ENCODE results near the gene MINDY4B. TPM values are rescaled to one million over a fixed set of nuclear protein-coding genes. Genes with fewer than 3 reads are reported as not detected.
A peak's percentile ranks its signal among the peaks of the same experiment; 100 is the strongest.

MINDY4B gene
- total RNA-seq, 2 experiments from 2014 or later: not detected

GRCh38 chr3:150847433-150847832, 57.8 kb downstream of the MINDY4B start:
- Mint-ChIP-seq H3K4me3 (no peak overlapping the region), H3K27me3 (peaks cover 7% of the 10 kb centered on the region), H3K9me3 (peaks cover 7% of the 10 kb centered on the region), H3K4me1 (ENCODE audit: low read depth) (no peaks in the 10 kb centered on the region), H3K36me3 (ENCODE audit: low read depth) (no peaks in the 10 kb centered on the region), H3K27ac (no peak overlapping the region)
- DNase-seq (no peak), ATAC-seq (no peak)
- CTCF ChIA-PET: interaction anchor here (0.7 kb wide), 1 partner anchor 18 kb away, joined by 3 read pairs; no protein-coding TSS in a partner anchor
- intact Hi-C loops (cut with micrococcal nuclease): no loop called here
- TF ChIP-seq CTCF (IDR thresholded peaks at IDR 0.05): no peak
- POLR2A ChIA-PET: no interaction called here

DNA sequence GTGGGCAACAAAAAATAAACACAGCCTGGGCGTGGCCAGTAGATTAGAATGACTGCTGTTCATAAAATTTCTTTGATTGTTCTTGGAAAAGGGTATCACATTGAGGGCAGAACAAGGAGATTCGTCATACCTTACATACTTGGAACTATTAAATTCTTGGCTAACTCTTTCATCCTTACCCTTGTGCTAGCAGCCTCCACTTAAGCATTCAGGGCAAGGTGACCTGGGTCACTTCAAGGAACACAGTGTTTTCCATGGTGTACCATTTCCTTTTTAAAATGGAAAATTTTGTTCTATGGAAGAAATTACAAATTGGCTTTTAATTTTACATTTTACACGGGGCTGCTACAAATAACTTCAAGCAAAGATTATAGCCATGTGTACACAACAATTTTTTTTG, 60.8 kb downstream of the MINDY4B start:
- Mint-ChIP-seq H3K27ac (no peak overlapping the region), H3K36me3 (ENCODE audit: low read depth) (no peaks in the 10 kb centered on the region), H3K27me3 (peaks cover 15% of the 10 kb centered on the region), H3K9me3 (no peaks in the 10 kb centered on the region), H3K4me3 (no peak overlapping the region), H3K4me1 (ENCODE audit: low read depth) (no peaks in the 10 kb centered on the region)
- ChIA-PET POLR2A (no interaction called here), CTCF (no interaction called here)
- ATAC-seq: no peak
- DNase-seq: no peak
- TF ChIP-seq CTCF (IDR thresholded peaks at IDR 0.05): no peak
- intact Hi-C loops (cut with micrococcal nuclease): no loop called here

GRCh38 chr3:150843241-150843640, 62.0 kb downstream of the MINDY4B start:
- intact Hi-C loops (cut with micrococcal nuclease): no loop called here
- POLR2A ChIA-PET: interaction anchor here (0.7 to 0.8 kb wide), 2 partner anchors 76 to 778 kb away, joined by 3 to 4 read pairs; no protein-coding TSS in a partner anchor

DNA sequence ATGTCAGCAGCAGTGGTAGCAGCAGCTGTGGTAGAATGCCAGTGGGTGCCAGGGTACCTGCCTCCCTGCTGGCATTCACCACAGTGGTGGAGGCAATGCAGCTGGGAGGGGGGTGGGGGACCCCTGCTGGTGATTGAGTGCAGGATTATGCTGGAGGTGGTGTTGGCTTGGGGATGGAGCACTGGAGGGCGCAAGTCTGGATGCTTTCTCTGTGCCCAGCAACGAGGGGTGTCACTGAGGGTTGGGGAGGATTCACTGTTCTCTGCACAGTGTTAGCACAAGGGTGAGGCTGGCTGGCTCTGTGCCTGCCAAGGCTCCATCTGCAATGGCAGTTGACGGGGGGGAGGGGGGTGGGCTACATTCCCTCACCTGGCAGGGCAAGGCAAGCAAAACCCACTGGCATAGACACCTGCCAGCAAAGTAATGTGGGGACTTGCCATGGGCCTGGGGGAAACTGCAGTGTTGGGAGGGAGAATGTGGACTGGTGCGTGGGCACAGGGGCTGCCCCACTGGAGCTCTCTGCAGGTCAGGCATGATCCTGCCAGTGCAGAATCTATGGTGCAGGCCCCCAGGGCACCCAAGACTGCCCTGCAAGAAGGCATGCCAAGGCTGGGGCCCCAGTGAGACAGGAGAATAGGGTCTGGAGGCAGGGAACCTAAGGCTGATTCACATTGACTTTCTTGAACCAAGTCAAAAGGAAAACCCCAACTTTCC, 64.3 kb downstream of the MINDY4B start:
- ATAC-seq (no peak), DNase-seq (peak; percentile 4)
- H3K4me1 Mint-ChIP-seq (ENCODE audit: low read depth): no peaks in the 10 kb centered on the region
- H3K27me3 Mint-ChIP-seq: peaks cover 20% of the 10 kb centered on the region
- intact Hi-C loops (cut with micrococcal nuclease): no loop called here
- no peak overlapping the region for H3K27ac Mint-ChIP-seq
- H3K36me3 Mint-ChIP-seq (ENCODE audit: low read depth): no peaks in the 10 kb centered on the region
- ChIA-PET POLR2A (no interaction called here), CTCF (interaction anchor here (1.1 to 1.3 kb wide), 2 partner anchors 51 to 53 kb away, joined by 3 to 4 read pairs; no protein-coding TSS in a partner anchor)
- no peak overlapping the region for H3K4me3 Mint-ChIP-seq
- no peak for TF ChIP-seq CTCF (IDR thresholded peaks at IDR 0.05)
- no peaks in the 10 kb centered on the region for H3K9me3 Mint-ChIP-seq

More at GRCh38 chr3:150843241-150843640, 62.0 kb downstream of the MINDY4B start:
- Mint-ChIP-seq H3K4me3 (no peak overlapping the region), H3K4me1 (ENCODE audit: low read depth) (no peaks in the 10 kb centered on the region), H3K27ac (no peak overlapping the region), H3K36me3 (ENCODE audit: low read depth) (no peaks in the 10 kb centered on the region), H3K9me3 (no peaks in the 10 kb centered on the region), H3K27me3 (peaks cover 20% of the 10 kb centered on the region)
- CTCF ChIA-PET: interaction anchor here (1.5 to 2.1 kb wide), 3 partner anchors 11 to 56 kb away, joined by 5 to 7 read pairs (median 5); no protein-coding TSS in a partner anchor
- TF ChIP-seq CTCF (IDR thresholded peaks at IDR 0.05): no peak
- ATAC-seq (no peak), DNase-seq (no peak)

- Mint-ChIP-seq H3K36me3 (ENCODE audit: low read depth) (no peaks in the 10 kb centered on the region), H3K27me3 (no peaks in the 10 kb centered on the region), H3K4me3 (no peak overlapping the region), H3K27ac (no peak overlapping the region), H3K4me1 (ENCODE audit: low read depth) (no peaks in the 10 kb centered on the region), H3K9me3 (no peaks in the 10 kb centered on the region)
- CTCF ChIA-PET: interaction anchor here (1.0 to 2.9 kb wide), 9 partner anchors 8 to 113 kb away, joined by 3 to 17 read pairs (median 4); no protein-coding TSS in a partner anchor
- ATAC-seq (no peak), DNase-seq (no peak)
- POLR2A ChIA-PET: no interaction called here
- no peak for TF ChIP-seq CTCF (IDR thresholded peaks at IDR 0.05)
- intact Hi-C loops (cut with micrococcal nuclease): no loop called here
Observed at GRCh38 chr3:150830745-150831144, 74.5 kb downstream of the MINDY4B start.

Measured in activated CD8-positive, alpha-beta T cell treated with anti-CD3 and anti-CD28 coated beads for 36 hours (primary cell).